HCT116 (cell line): Measurements from ENCODE around the gene EEF2KMT.
"Not testable (repeated sequence)": the region's sequence is repeated elsewhere in the genome, so short reads cannot be mapped to it uniquely, and the experiment has no call there.

Experiments used
- CTCF ChIP-seq, 3 experiments: fragments of 200-600 bp in 1 of 3; sonication (generic) in 1 of 3; IDR thresholded peaks in 2 of 3; conservative IDR thresholded peaks in 1 of 3; 2 replicates each; pipeline ENCODE4 v1.5.1; 2012 to 2017; ENCODE audit warnings: low read depth in 2 of 3, low read length in 2 of 3, antibody characterized with exemption in 1 of 3, borderline replicate concordance in 1 of 3, control low read depth in 1 of 3, mild to moderate bottlenecking in 1 of 3, mixed read lengths in 1 of 3, mixed run types in 1 of 3, moderate library complexity in 1 of 3; ENCODE audit not compliant: insufficient read depth in 1 of 3
- EZH2phosphoT487 ChIP-seq: fragments of 200-600 bp; IDR thresholded peaks from 2 replicates; pipeline ENCODE4 v1.6.1; 2018; ENCODE audit warnings: antibody characterized with exemption, borderline replicate concordance
- POLR2A ChIP-seq: IDR thresholded peaks from 2 replicates; pipeline ENCODE4 v1.7.0; 2011; ENCODE audit warnings: borderline replicate concordance; ENCODE audit not compliant: insufficient read depth, insufficient read length; ENCODE audit errors: extremely low read depth
- POLR2AphosphoS5 ChIP-seq: IDR thresholded peaks from 2 replicates; pipeline ENCODE4 v1.6.1; 2011; ENCODE audit warnings: mild to moderate bottlenecking, low read depth, low read length, moderate library complexity
- RAD21 ChIP-seq: IDR thresholded peaks from 2 replicates; pipeline ENCODE4 v1.6.1; 2012; ENCODE audit warnings: low read depth, mild to moderate bottlenecking
- REST ChIP-seq: IDR thresholded peaks from 2 replicates; pipeline ENCODE4 v1.6.1; 2012; ENCODE audit warnings: low read depth
- YY1 ChIP-seq: IDR thresholded peaks from 2 replicates; pipeline ENCODE4 v1.6.1; 2011; ENCODE audit warnings: low read length, low read depth, moderate library complexity, mild to moderate bottlenecking; ENCODE audit not compliant: insufficient replicate concordance; ENCODE audit errors: extremely low read depth

- not testable (repeated sequence) for TF ChIP-seq POLR2A; CTCF (IDR thresholded peaks at IDR 0.05 in 2 of 3, conservative IDR thresholded peaks at IDR 0.05 in 1 of 3; ENCODE audit: borderline replicate concordance in 1 of 3, insufficient read depth in 1 of 3, low read depth in 2 of 3, low read length in 2 of 3); YY1; REST; POLR2AphosphoS5; EZH2phosphoT487; RAD21
These were observed 17.1 kb downstream of the EEF2KMT start for GRCh38 chr16:5080461-5080860.
